Choroid plexus epithelial cell (primary cell): ENCODE data around the gene NDFIP2.

Experiments
- DNase-seq: peaks from one replicate; pipeline ENCODE4 v3.0.0-alpha.2; 2010; ENCODE audit warnings: low read depth
- H3K4me3 ChIP-seq: 2 replicates; pipeline ENCODE4 v1.5.1; 2011; ENCODE audit warnings: low read depth, mild to moderate bottlenecking, control low read depth, low read length, moderate library complexity
- CTCF ChIP-seq: conservative IDR thresholded peaks from 2 replicates; pipeline ENCODE4 v1.5.1; 2011; ENCODE audit warnings: low read depth, mild to moderate bottlenecking, control low read depth, inconsistent platforms, low read length, moderate library complexity

The NDFIP2 gene

GRCh38 chr13:79480954-79481684 lies at the start of gene NDFIP2:
Gene NDFIP2, plus strand, starts transcription at chr13:79481155. Its CDS starts 49 bp downstream, at chr13:79481204.
- peak; percentile 87 for DNase-seq
- H3K4me3 ChIP-seq: peak within 1 kb of the TSS; percentile 68
- TF ChIP-seq CTCF: no peak

- H3K4me3 ChIP-seq: no peak overlapping the region
- no peak for DNase-seq
- TF ChIP-seq CTCF: no peak
Measured at GRCh38 chr13:79432086-79432485, 48.9 kb upstream of the NDFIP2 start.

- H3K4me3 ChIP-seq: no peak overlapping the region
- DNase-seq: no peak
Measured at GRCh38 chr13:79432992-79433391, 48.0 kb upstream of the NDFIP2 start.

GRCh38 chr13:79434556-79434955 lies 46.4 kb upstream of the NDFIP2 start:
- H3K4me3 ChIP-seq: no peak overlapping the region
- peak; percentile 22 for DNase-seq
- no peak for TF ChIP-seq CTCF

More at GRCh38 chr13:79432992-79433391, 48.0 kb upstream of the NDFIP2 start:
- TF ChIP-seq CTCF: no peak

GRCh38 chr13:79435561-79435990 lies 45.4 kb upstream of the NDFIP2 start:
- peak; percentile 57 for DNase-seq
- TF ChIP-seq CTCF: no peak
- H3K4me3 ChIP-seq: no peak overlapping the region

GRCh38 chr13:79439275-79439674 lies 41.7 kb upstream of the NDFIP2 start:
- H3K4me3 ChIP-seq: no peak overlapping the region
- no peak for DNase-seq
- TF ChIP-seq CTCF: no peak

GRCh38 chr13:79440958-79441528 lies 39.9 kb upstream of the NDFIP2 start:
- DNase-seq: no peak
- TF ChIP-seq CTCF: no peak
- H3K4me3 ChIP-seq: no peak overlapping the region
